Adrenal gland (tissue), 12 donors: ENCODE measurements around the gene CABCOCO1. TPM values are rescaled to one million over a fixed set of nuclear protein-coding genes. Genes with fewer than 3 reads are reported as not detected.

Experiments
- DNase-seq, 7 donors: peaks; one replicate each; pipeline ENCODE4 v3.0.0-alpha.2; 2019 to 2020
- H3K27ac ChIP-seq, 5 donors: fragments of 200-600 bp; sonication (generic) in 4 of 5; 1 replicate in 3 of 5; 2 replicates in 2 of 5; pipeline versions ENCODE4 v1.5.1 to v1.8.0; 2016 to 2020; ENCODE audit warnings: mild to moderate bottlenecking in 1 of 5
- H3K27me3 ChIP-seq: fragments of 200-600 bp; 2 replicates; pipeline ENCODE4 v1.8.0; 2021
- H3K36me3 ChIP-seq, 2 donors: fragments of 200-600 bp; replicated peaks in 1 of 2; 1 replicate in 1 of 2; 2 replicates in 1 of 2; pipeline versions ENCODE4 v1.5.1 to v1.8.0; 2018 to 2022
- H3K4me1 ChIP-seq, 2 donors: fragments of 200-600 bp; replicated peaks in 1 of 2; 1 replicate in 1 of 2; 2 replicates in 1 of 2; pipeline versions ENCODE4 v1.5.1 to v1.8.0; 2018 to 2021
- H3K4me3 ChIP-seq, 4 donors: fragments of 200-600 bp; sonication (generic) in 3 of 4; one replicate each; pipeline ENCODE4 v1.5.1; 2016 to 2018
- H3K9me3 ChIP-seq, 3 donors: fragments of 200-600 bp; sonication (generic) in 1 of 3; replicated peaks in 1 of 3; 1 replicate in 2 of 3; 2 replicates in 1 of 3; pipeline versions ENCODE4 v1.5.1 to v1.8.0; 2016 to 2021
- CTCF ChIP-seq, 6 experiments: fragments of 450-650 bp in 4 of 6; fragments of 200-600 bp in 2 of 6; sonication (generic) in 1 of 6; IDR thresholded peaks; 1 replicate in 5 of 6; 2 replicates in 1 of 6; pipeline versions ENCODE4 v1.5.1 to v1.8.0; 2016 to 2021; ENCODE audit warnings: antibody characterized with exemption in 6 of 6, mild to moderate bottlenecking in 2 of 6, moderate library complexity in 1 of 6
- POLR2A ChIP-seq, 2 donors: fragments of 450-650 bp; IDR thresholded peaks; one replicate each; pipeline ENCODE4 v1.6.1; 2017; ENCODE audit warnings: antibody characterized with exemption in 2 of 2, mild to moderate bottlenecking in 2 of 2, moderate library complexity in 1 of 2
- WGBS, 4 donors: extraction: QIAGEN DNeasy Blood & Tissue Kit in 2 of 4; methylation state at CpG; one replicate each; pipeline versions ENCODE4 v1.1.5 to v1.1.7; 2013 to 2017; 5-methylcytosine and 5-hydroxymethylcytosine counted together
- intact Hi-C, 2 donors: fragments of 100-400 bp; cut with DNase I; formaldehyde crosslinking; loops; one replicate each; pipeline versions ENCODE4 v1.14.1 to v1.15.0; 2022 to 2023
- polyA plus RNA-seq, 3 donors: library from polyadenylated mRNA; stranded (reverse); fragments of 200-250 nt in 2 of 3; fragments of 350-450 nt in 1 of 3; fragmentation: Illumina TruSeq in 1 of 3; extraction: RNeasy Lipid Tissue Mini Kit (QIAGEN cat#74804) in 1 of 3; gene quantifications; one replicate each; pipeline ENCODE4 v1.2.3, GENCODE V29; 2013 to 2014
- total RNA-seq, 9 donors: library from RNA; depleted of rRNA in 4 of 9; stranded (reverse); fragments of >200 nt in 4 of 9; fragments of 120-200 nt in 1 of 9; fragmentation: NEBNext Ultra II Directional in 1 of 9; extraction: Animal tissue kit (Norgen Biotek cat#: 25700) in 1 of 9; gene quantifications; one replicate each; pipeline versions ENCODE4 v1.1.0 to v1.2.4, GENCODE V29; 2013 to 2023
- donor health status: healthy with polysubstance abuse.
- donor health status: Bipolar disorder and iron deficiency.
- donor health status: DM: yes; HTN: yes; CAD: no.
- donor health status: DM: no; HTN: no; CAD: no.
- donor health status: DM: no; HTN: no; CAD: no.
- donor health status: DM: yes; HTN: yes; CAD: no.

The CABCOCO1 gene
- total and polyA plus RNA-seq, 12 donors: 0.36 to 2.9 (median 1.4) TPM; not detected in 6

GRCh38 chr10:61744469-61744868, 81.7 kb downstream of the CABCOCO1 start:
- no peaks in the 10 kb centered on the region for H3K36me3 ChIP-seq
- H3K27ac ChIP-seq: no peak overlapping the region
- no peak overlapping the region for H3K4me3 ChIP-seq
- intact Hi-C loops: no loop called here
- 91 to 100% (median 96%) methylated on average over 1 of the region's 1 CpG for WGBS, 4 donors
- H3K27me3 ChIP-seq: no peaks in the 10 kb centered on the region
- no peaks in the 10 kb centered on the region for H3K9me3 ChIP-seq
- TF ChIP-seq POLR2A (IDR thresholded peaks at IDR 0.05) (no peak), CTCF (IDR thresholded peaks at IDR 0.05) (peak in 1 of 6 experiments; percentile 4)
- H3K4me1 ChIP-seq: no peaks in the 10 kb centered on the region
- DNase-seq: no peak

- peaks cover 4% of the 10 kb centered on the region in 2 donors for H3K4me1 ChIP-seq
- intact Hi-C loops: no loop called here
- H3K4me3 ChIP-seq: no peak overlapping the region
- DNase-seq: no peak
- no peaks in the 10 kb centered on the region for H3K9me3 ChIP-seq
- no peak for TF ChIP-seq POLR2A (IDR thresholded peaks at IDR 0.05)
- TF ChIP-seq CTCF (IDR thresholded peaks at IDR 0.05): no peak
- no peaks in the 10 kb centered on the region for H3K36me3 ChIP-seq
- WGBS, 4 donors: 78 to 90% (median 87%) methylated on average over 2 of the region's 2 CpGs
- H3K27me3 ChIP-seq: no peaks in the 10 kb centered on the region
- H3K27ac ChIP-seq: no peak overlapping the region
Observed at GRCh38 chr10:61746377-61746776, 83.6 kb downstream of the CABCOCO1 start.

DNA sequence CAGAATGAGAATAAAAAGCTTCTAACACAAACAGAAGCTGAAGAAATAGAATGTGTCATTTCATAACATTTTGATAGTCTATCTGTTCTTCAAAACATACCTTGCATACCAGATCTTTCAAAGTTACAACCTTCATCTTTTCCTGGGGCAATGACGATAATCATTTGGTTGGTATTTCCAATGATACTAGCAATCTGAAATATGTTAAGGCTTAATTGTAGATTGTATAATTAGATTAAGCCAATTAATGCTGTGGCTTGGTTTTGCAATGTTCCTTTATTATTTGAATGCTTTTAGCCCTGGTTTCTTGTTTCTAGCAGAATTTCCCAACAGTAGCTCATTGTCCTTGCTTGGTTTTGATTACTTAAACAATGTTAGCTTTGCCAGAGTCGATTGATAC, 84.6 kb downstream of the CABCOCO1 start:
- no peaks in the 10 kb centered on the region for H3K9me3 ChIP-seq
- no peak for DNase-seq
- H3K27me3 ChIP-seq: no peaks in the 10 kb centered on the region
- peaks cover 11 to 14% of the 10 kb centered on the region in 2 donors for H3K4me1 ChIP-seq
- intact Hi-C loops: no loop called here
- no peaks in the 10 kb centered on the region for H3K36me3 ChIP-seq
- 86 to 92% (median 90%) methylated on average over 2 of the region's 2 CpGs for WGBS, 4 donors
- no peak for TF ChIP-seq CTCF (IDR thresholded peaks at IDR 0.05)
- no peak for TF ChIP-seq POLR2A (IDR thresholded peaks at IDR 0.05)
- H3K27ac ChIP-seq: no peak overlapping the region
- no peak overlapping the region for H3K4me3 ChIP-seq

DNA sequence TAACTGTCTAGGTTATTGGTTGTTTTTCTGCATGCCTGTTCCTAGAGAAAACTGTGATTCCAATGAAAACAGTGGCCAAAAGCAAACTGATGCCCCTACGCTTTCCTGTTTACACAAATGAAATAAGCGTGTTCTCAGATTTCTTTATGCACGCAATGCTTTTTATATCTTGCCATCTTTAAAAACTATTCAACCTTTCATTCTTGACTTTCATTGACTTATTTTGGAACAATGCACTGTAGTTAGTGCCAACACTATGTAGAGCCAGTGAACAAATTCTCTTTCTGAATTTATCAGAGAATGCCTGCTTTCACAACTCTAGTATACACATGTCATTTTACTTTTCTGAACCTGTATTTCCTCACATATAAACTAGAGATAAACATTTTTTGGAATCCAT, 86.6 kb downstream of the CABCOCO1 start:
- DNase-seq: no peak
- intact Hi-C loops: no loop called here
- 85 to 89% (median 86%) methylated on average over 3 of the region's 3 CpGs for WGBS, 4 donors
- Histone ChIP-seq H3K4me1 (peaks cover 11 to 19% of the 10 kb centered on the region in 2 donors), H3K4me3 (no peak overlapping the region), H3K27me3 (no peaks in the 10 kb centered on the region), H3K9me3 (no peaks in the 10 kb centered on the region), H3K27ac (no peak overlapping the region), H3K36me3 (no peaks in the 10 kb centered on the region)
- no peak for TF ChIP-seq CTCF (IDR thresholded peaks at IDR 0.05)
- TF ChIP-seq POLR2A (IDR thresholded peaks at IDR 0.05): no peak
